Tibial nerve (tissue), 4 donors: ENCODE data around the gene VSIG10. TPM values are rescaled to one million over a fixed set of nuclear protein-coding genes. Genes with fewer than 3 reads are reported as not detected.

Experiments
- DNase-seq, 2 donors: peaks; one replicate each; pipeline ENCODE4 v3.0.0-alpha.2; 2019; ENCODE audit warnings: low spot score in 2 of 2
- H3K27ac ChIP-seq, 4 donors: fragments of 200-600 bp; sonication (generic) in 3 of 4; one replicate each; pipeline ENCODE4 v1.5.1; 2017 to 2019; ENCODE audit warnings: mild to moderate bottlenecking in 1 of 4
- H3K27me3 ChIP-seq, 2 donors: fragments of 200-600 bp; sonication (generic) in 1 of 2; one replicate each; pipeline versions ENCODE4 v1.5.1 to v1.6.0; 2017 to 2019
- H3K36me3 ChIP-seq, 3 donors: fragments of 200-600 bp; sonication (generic); one replicate each; pipeline ENCODE4 v1.5.1; 2018 to 2019
- H3K4me1 ChIP-seq, 4 donors: fragments of 200-600 bp; sonication (generic) in 3 of 4; one replicate each; pipeline ENCODE4 v1.5.1; 2017 to 2019
- H3K4me3 ChIP-seq, 4 donors: fragments of 200-600 bp; sonication (generic) in 3 of 4; one replicate each; pipeline ENCODE4 v1.5.1; 2017 to 2019; ENCODE audit warnings: mild to moderate bottlenecking in 1 of 4, moderate library complexity in 1 of 4
- H3K9me3 ChIP-seq, 4 donors: fragments of 200-600 bp; sonication (generic) in 3 of 4; one replicate each; pipeline ENCODE4 v1.5.1; 2017 to 2019
- EP300 ChIP-seq, 2 donors: sonication (generic); formaldehyde crosslinking; IDR thresholded peaks; one replicate each; pipeline ENCODE4 v1.6.1; 2017; ENCODE audit warnings: antibody characterized with exemption in 2 of 2, mild to moderate bottlenecking in 1 of 2
- POLR2A ChIP-seq, 2 donors: fragments of 450-650 bp; IDR thresholded peaks; one replicate each; pipeline ENCODE4 v1.6.1; 2017; ENCODE audit warnings: antibody characterized with exemption in 2 of 2, mild to moderate bottlenecking in 2 of 2, moderate library complexity in 2 of 2
- WGBS, 2 donors: methylation state at CpG; one replicate each; pipeline ENCODE4 v1.1.5; 2018; 5-methylcytosine and 5-hydroxymethylcytosine counted together
- total RNA-seq, 4 donors: library from RNA; depleted of rRNA; stranded (reverse); fragments of >200 nt; gene quantifications; one replicate each; pipeline ENCODE4 v1.1.0, GENCODE V29; 2016
- TF ChIP-seq, protein P1 (sequence below), 5 experiments: fragments of 200-600 bp in 3 of 5; fragments of 450-650 bp in 2 of 5; sonication (generic) in 3 of 5; IDR thresholded peaks; one replicate each; pipeline ENCODE4 v1.5.1; 2016 to 2019; ENCODE audit warnings: antibody characterized with exemption in 5 of 5, mild to moderate bottlenecking in 3 of 5, moderate library complexity in 2 of 5

VSIG10 gene
- total RNA-seq, 4 donors from 2014 or later, result 26.8 to 53.1 (median 34.0) TPM

DNA sequence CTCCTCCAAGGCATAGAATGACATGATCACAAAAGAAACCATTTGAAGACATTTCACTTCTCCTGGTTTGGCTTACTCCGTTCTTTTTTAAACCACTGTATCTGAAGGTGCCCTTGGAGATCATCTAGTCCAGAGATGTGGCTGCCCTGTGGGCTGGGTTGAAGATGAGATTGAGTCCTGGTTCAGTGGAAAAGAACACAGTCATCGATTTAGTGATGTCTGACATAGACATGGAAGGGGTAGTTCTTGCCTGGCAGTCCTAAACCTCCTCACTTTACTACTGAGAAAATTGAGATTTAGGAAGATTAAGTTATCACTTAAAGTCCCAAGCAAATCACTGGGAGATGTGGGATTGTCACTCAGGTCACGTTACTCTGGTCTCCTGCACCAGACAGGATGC is 2.8 kb downstream of the VSIG10 start:
- H3K27ac ChIP-seq, result no peak overlapping the region
- no peaks in the 10 kb centered on the region for H3K27me3 ChIP-seq
- WGBS, 2 donors, result 97% methylated on average over 3 of the region's 3 CpGs
- DNase-seq, result no peak
- H3K4me1 ChIP-seq, result peaks cover 0 to 16% (median 4%) of the 10 kb centered on the region in 4 donors
- TF ChIP-seq, protein P1, sequence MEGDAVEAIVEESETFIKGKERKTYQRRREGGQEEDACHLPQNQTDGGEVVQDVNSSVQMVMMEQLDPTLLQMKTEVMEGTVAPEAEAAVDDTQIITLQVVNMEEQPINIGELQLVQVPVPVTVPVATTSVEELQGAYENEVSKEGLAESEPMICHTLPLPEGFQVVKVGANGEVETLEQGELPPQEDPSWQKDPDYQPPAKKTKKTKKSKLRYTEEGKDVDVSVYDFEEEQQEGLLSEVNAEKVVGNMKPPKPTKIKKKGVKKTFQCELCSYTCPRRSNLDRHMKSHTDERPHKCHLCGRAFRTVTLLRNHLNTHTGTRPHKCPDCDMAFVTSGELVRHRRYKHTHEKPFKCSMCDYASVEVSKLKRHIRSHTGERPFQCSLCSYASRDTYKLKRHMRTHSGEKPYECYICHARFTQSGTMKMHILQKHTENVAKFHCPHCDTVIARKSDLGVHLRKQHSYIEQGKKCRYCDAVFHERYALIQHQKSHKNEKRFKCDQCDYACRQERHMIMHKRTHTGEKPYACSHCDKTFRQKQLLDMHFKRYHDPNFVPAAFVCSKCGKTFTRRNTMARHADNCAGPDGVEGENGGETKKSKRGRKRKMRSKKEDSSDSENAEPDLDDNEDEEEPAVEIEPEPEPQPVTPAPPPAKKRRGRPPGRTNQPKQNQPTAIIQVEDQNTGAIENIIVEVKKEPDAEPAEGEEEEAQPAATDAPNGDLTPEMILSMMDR (IDR thresholded peaks at IDR 0.05), result no peak
- no peaks in the 10 kb centered on the region for H3K36me3 ChIP-seq
- no peaks in the 10 kb centered on the region for H3K9me3 ChIP-seq
- H3K4me3 ChIP-seq, result no peak overlapping the region

GRCh38 chr12:118098911-118099671 is 4.7 kb downstream of the VSIG10 start:
- Histone ChIP-seq H3K27ac (no peak overlapping the region), H3K9me3 (no peaks in the 10 kb centered on the region), H3K36me3 (peaks cover 0 to 13% (median 0%) of the 10 kb centered on the region in 3 donors), H3K27me3 (no peaks in the 10 kb centered on the region), H3K4me3 (no peak overlapping the region), H3K4me1 (peaks cover 0 to 10% (median 2%) of the 10 kb centered on the region in 4 donors)
- TF ChIP-seq EP300 (IDR thresholded peaks at IDR 0.05) (no peak), POLR2A (IDR thresholded peaks at IDR 0.05) (no peak)
- TF ChIP-seq, protein P1 (IDR thresholded peaks at IDR 0.05), result no peak
- no peak for DNase-seq
- WGBS, 2 donors, result 89 to 93% methylated on average over 12 of the region's 12 CpGs

DNA sequence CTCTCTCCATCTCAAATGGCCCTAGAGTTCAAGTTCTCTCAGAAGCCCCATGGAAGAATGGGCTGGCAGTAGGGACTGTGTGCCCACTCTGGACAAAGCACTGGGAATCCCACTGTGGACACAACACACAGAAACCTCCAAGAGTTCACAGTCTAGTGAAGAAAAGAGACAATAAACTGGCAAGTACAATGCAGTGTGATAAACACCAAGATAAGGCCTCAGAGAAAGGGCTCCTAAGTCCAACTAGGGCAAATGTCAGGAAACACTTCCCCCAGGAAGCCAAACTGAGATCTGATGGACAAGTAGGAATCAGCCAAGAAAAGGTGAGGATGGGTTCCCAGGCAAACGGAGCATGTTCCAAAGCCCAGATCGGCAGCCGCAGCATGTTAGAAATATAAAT is 5.4 kb downstream of the VSIG10 start:
- H3K9me3 ChIP-seq, result no peaks in the 10 kb centered on the region
- H3K36me3 ChIP-seq, result peaks cover 0 to 16% (median 0%) of the 10 kb centered on the region in 3 donors
- H3K27me3 ChIP-seq, result no peaks in the 10 kb centered on the region
- no peak for DNase-seq
- no peak overlapping the region for H3K4me3 ChIP-seq
- 77 to 87% methylated on average over 3 of the region's 3 CpGs for WGBS, 2 donors
- peaks cover 0 to 10% (median 2%) of the 10 kb centered on the region in 4 donors for H3K4me1 ChIP-seq
- TF ChIP-seq EP300 (IDR thresholded peaks at IDR 0.05) (no peak), POLR2A (IDR thresholded peaks at IDR 0.05) (no peak)
- TF ChIP-seq, protein P1 (IDR thresholded peaks at IDR 0.05), result no peak
- H3K27ac ChIP-seq, result no peak overlapping the region

- DNase-seq, result no peak
- Histone ChIP-seq H3K36me3 (peaks cover 0 to 55% (median 0%) of the 10 kb centered on the region in 3 donors), H3K4me3 (no peak overlapping the region), H3K9me3 (no peaks in the 10 kb centered on the region), H3K27ac (no peak overlapping the region), H3K4me1 (no peaks in the 10 kb centered on the region), H3K27me3 (no peaks in the 10 kb centered on the region)
- WGBS, 2 donors, result 83 to 89% methylated on average over 3 of the region's 3 CpGs
- TF ChIP-seq, protein P1 (IDR thresholded peaks at IDR 0.05), result no peak
- TF ChIP-seq EP300 (IDR thresholded peaks at IDR 0.05) (no peak), POLR2A (IDR thresholded peaks at IDR 0.05) (no peak)
These were observed 9.8 kb downstream of the VSIG10 start for GRCh38 chr12:118094039-118094438.

DNA sequence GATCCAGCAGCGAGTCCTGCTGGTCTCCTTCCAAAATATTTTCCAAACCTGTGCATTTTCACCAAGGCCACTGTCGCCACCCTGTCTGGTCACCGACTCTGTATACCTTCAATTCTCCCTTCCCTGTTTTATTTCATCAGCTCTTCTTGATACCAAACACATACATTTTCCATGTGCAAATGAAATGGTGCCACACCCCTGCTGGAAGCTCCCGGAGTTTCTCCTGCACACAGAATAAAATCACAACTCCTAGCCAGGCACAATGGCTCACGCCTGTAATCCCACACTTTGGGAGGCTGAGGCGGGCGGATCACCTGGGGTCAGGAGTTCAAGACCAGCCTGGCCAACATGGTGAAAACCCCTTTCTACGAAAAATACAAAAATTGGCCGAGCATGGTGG is 14.0 kb downstream of the VSIG10 start:
- peaks cover 0 to 50% (median 0%) of the 10 kb centered on the region in 3 donors for H3K36me3 ChIP-seq
- no peaks in the 10 kb centered on the region for H3K27me3 ChIP-seq
- H3K4me3 ChIP-seq, result no peak overlapping the region
- TF ChIP-seq EP300 (IDR thresholded peaks at IDR 0.05) (no peak), POLR2A (IDR thresholded peaks at IDR 0.05) (no peak)
- TF ChIP-seq, protein P1 (IDR thresholded peaks at IDR 0.05), result no peak
- H3K27ac ChIP-seq, result no peak overlapping the region
- H3K9me3 ChIP-seq, result no peaks in the 10 kb centered on the region
- WGBS, 2 donors, result 86 to 94% methylated on average over 9 of the region's 9 CpGs
- DNase-seq, result no peak
- no peaks in the 10 kb centered on the region for H3K4me1 ChIP-seq
